Common myeloid progenitor, CD34-positive (primary cell): ENCODE data around the gene PDGFB. TPM values are rescaled to one million over a fixed set of nuclear protein-coding genes. Genes with fewer than 3 reads are reported as not detected.
A peak's percentile ranks its signal among the peaks of the same experiment; 100 is the strongest.

Experiments
- CTCF ChIA-PET: fragments of 350-600 bp; sonication (Branson Sonifier 250); formaldehyde crosslinking; loops from one replicate; lab custom pipeline; 2021; ENCODE audit warnings: antibody characterized with exemption; lab: Charles Lee
- POLR2A ChIA-PET: fragments of 350-600 bp; sonication (Branson Sonifier 250); formaldehyde crosslinking; loops from one replicate; lab custom pipeline; 2021; ENCODE audit warnings: antibody characterized with exemption; lab: Charles Lee
- DNase-seq, 3 donors: peaks; one replicate each; pipeline versions ENCODE4 v3.0.0 to v3.0.0-alpha.2; 2013
- H3K27ac ChIP-seq, 2 experiments: 1 replicate in 1 of 2; 2 replicates in 1 of 2; pipeline ENCODE4 v1.7.0; 2013; ENCODE audit warnings: inconsistent platforms in 2 of 2, low read length in 2 of 2, mild to moderate bottlenecking in 2 of 2, low read depth in 1 of 2, moderate library complexity in 1 of 2; ENCODE audit not compliant: severe bottlenecking in 2 of 2, insufficient read depth in 1 of 2, poor library complexity in 1 of 2
- H3K27me3 ChIP-seq, 5 experiments: replicated peaks in 2 of 5; 1 replicate in 3 of 5; 2 replicates in 2 of 5; pipeline versions ENCODE4 v1.6.1 to v1.7.0; 2013; ENCODE audit warnings: low read length in 4 of 5, mild to moderate bottlenecking in 2 of 5, moderate library complexity in 2 of 5, inconsistent platforms in 1 of 5; ENCODE audit not compliant: insufficient read depth in 5 of 5, control insufficient read depth in 4 of 5
- H3K36me3 ChIP-seq, 4 experiments: 1 replicate in 2 of 4; 2 replicates in 2 of 4; pipeline versions ENCODE4 v1.6.1 to v1.7.0; 2013; ENCODE audit warnings: low read length in 3 of 4, control low read depth in 1 of 4, mild to moderate bottlenecking in 1 of 4; ENCODE audit not compliant: control insufficient read depth in 4 of 4, insufficient read depth in 4 of 4
- H3K4me1 ChIP-seq, 4 experiments: 1 replicate in 3 of 4; 2 replicates in 1 of 4; pipeline versions ENCODE4 v1.6.1 to v1.7.1; 2013; ENCODE audit warnings: low read length in 3 of 4, mild to moderate bottlenecking in 3 of 4, control low read depth in 1 of 4, inconsistent platforms in 1 of 4, moderate library complexity in 1 of 4; ENCODE audit not compliant: control insufficient read depth in 4 of 4, insufficient read depth in 4 of 4; ENCODE audit errors: control extremely low read depth in 1 of 4
- H3K4me3 ChIP-seq, 7 experiments: 1 replicate in 4 of 7; 2 replicates in 3 of 7; pipeline versions ENCODE4 v1.5.1 to v1.7.0; 2013; ENCODE audit warnings: mild to moderate bottlenecking in 7 of 7, low read length in 6 of 7, moderate library complexity in 6 of 7, inconsistent platforms in 2 of 7, low read depth in 2 of 7, control low read depth in 1 of 7; ENCODE audit not compliant: insufficient read depth in 4 of 7, control insufficient read depth in 1 of 7; ENCODE audit errors: extremely low read depth in 1 of 7
- H3K9me3 ChIP-seq, 5 experiments: 1 replicate in 4 of 5; 2 replicates in 1 of 5; pipeline versions ENCODE4 v1.6.1 to v1.7.1; 2013; ENCODE audit warnings: low read length in 4 of 5, mild to moderate bottlenecking in 2 of 5, inconsistent platforms in 1 of 5, low read depth in 1 of 5, moderate library complexity in 1 of 5; ENCODE audit not compliant: control insufficient read depth in 4 of 5, insufficient read depth in 2 of 5; ENCODE audit errors: control extremely low read depth in 1 of 5
- WGBS: methylation state at CpG from one replicate; pipeline ENCODE4 v1.1.5; 2013; ENCODE audit not compliant: insufficient coverage; 5-methylcytosine and 5-hydroxymethylcytosine counted together
- polyA plus RNA-seq: library from polyadenylated mRNA; unstranded; fragments of 120-200 nt; gene quantifications from one replicate; pipeline ENCODE4 v1.2.1, GENCODE V29; 2013

PDGFB gene
- polyA plus RNA-seq, result 0.07 TPM

GRCh38 chr22:39244496-39245129 is at the start of gene PDGFB:
Gene PDGFB (minus strand): TSS chr22:39244982. CDS start chr22:39243963, 1,019 bp downstream.
- H3K27ac ChIP-seq, result no peak within 1 kb of the TSS
- ChIA-PET POLR2A (interaction anchor here (0.5 to 0.9 kb wide), 3 partner anchors 9 to 630 kb away, joined by 3 to 5 read pairs (median 4); no protein-coding TSS in a partner anchor), CTCF (interaction anchor here (1.5 kb wide), 1 partner anchor 67 kb away, joined by 3 read pairs; no protein-coding TSS in a partner anchor)

GRCh38 chr22:39293766-39294368 is 49.1 kb upstream of the PDGFB start:
- 91% methylated on average over 13 of the region's 15 CpGs for WGBS
- Histone ChIP-seq H3K4me1 (peaks cover 0 to 22% (median 14%) of the 10 kb centered on the region in 4 experiments), H3K36me3 (no peaks in the 10 kb centered on the region), H3K9me3 (no peaks in the 10 kb centered on the region), H3K4me3 (no peak overlapping the region), H3K27ac (no peak overlapping the region), H3K27me3 (peaks cover 0 to 20% (median 2%) of the 10 kb centered on the region in 5 experiments)
- CTCF ChIA-PET, result interaction anchor here (1.7 to 2.0 kb wide), 2 partner anchors 9 to 11 kb away, joined by 5 to 12 read pairs; no protein-coding TSS in a partner anchor
- POLR2A ChIA-PET, result no interaction called here
- DNase-seq, result no peak

More at GRCh38 chr22:39244496-39245129, at the start of gene PDGFB:
- peak within 1 kb of the TSS in 5 of 7 experiments; percentile 5 to 54 (median 32) for H3K4me3 ChIP-seq
- H3K4me1 ChIP-seq, result peaks cover 0 to 59% (median 44%) of the 10 kb centered on the region in 4 experiments
- H3K9me3 ChIP-seq, result no peaks in the 10 kb centered on the region
- H3K27me3 ChIP-seq, result peaks cover 0 to 98% (median 54%) of the 10 kb centered on the region in 5 experiments
- no peak for DNase-seq
- H3K36me3 ChIP-seq, result no peaks in the 10 kb centered on the region
- WGBS, result under 1% methylated on average over 42 of the region's 68 CpGs

GRCh38 chr22:39292561-39293074 is 47.8 kb upstream of the PDGFB start:
- peak; percentile 41 to 63 (median 62) for DNase-seq
- H3K27me3 ChIP-seq, result peaks cover 0 to 13% (median 2%) of the 10 kb centered on the region in 5 experiments
- H3K36me3 ChIP-seq, result no peaks in the 10 kb centered on the region
- 75% methylated on average over 5 of the region's 12 CpGs for WGBS
- peak overlapping the region in 1 of 7 experiments; percentile 10 for H3K4me3 ChIP-seq
- ChIA-PET POLR2A (no interaction called here), CTCF (interaction anchor here (0.7 kb wide), 1 partner anchor 15 kb away, joined by 3 read pairs; no protein-coding TSS in a partner anchor)
- no peak overlapping the region for H3K27ac ChIP-seq
- peaks cover 2 to 22% (median 17%) of the 10 kb centered on the region in 4 experiments for H3K4me1 ChIP-seq
- no peaks in the 10 kb centered on the region for H3K9me3 ChIP-seq

- H3K36me3 ChIP-seq, result no peaks in the 10 kb centered on the region
- H3K4me1 ChIP-seq, result peaks cover 5 to 22% (median 20%) of the 10 kb centered on the region in 4 experiments
- ChIA-PET POLR2A (no interaction called here), CTCF (no interaction called here)
- H3K27ac ChIP-seq, result no peak overlapping the region
- H3K9me3 ChIP-seq, result no peaks in the 10 kb centered on the region
- peaks cover 0 to 8% (median 2%) of the 10 kb centered on the region in 5 experiments for H3K27me3 ChIP-seq
- H3K4me3 ChIP-seq, result no peak overlapping the region
- 90% methylated on average over 13 of the region's 19 CpGs for WGBS
- no peak for DNase-seq
Measured at GRCh38 chr22:39292031-39292462, 47.3 kb upstream of the PDGFB start.

GRCh38 chr22:39291523-39291922 is 46.7 kb upstream of the PDGFB start:
- POLR2A ChIA-PET, result no interaction called here
- CTCF ChIA-PET, result interaction anchor here (1.9 to 2.1 kb wide), 2 partner anchors 9 to 16 kb away, joined by 8 to 9 read pairs; no protein-coding TSS in a partner anchor
- H3K9me3 ChIP-seq, result no peaks in the 10 kb centered on the region
- no peak for DNase-seq
- H3K27me3 ChIP-seq, result peaks cover 0 to 5% (median 2%) of the 10 kb centered on the region in 5 experiments
- no peak overlapping the region for H3K4me3 ChIP-seq
- H3K36me3 ChIP-seq, result no peaks in the 10 kb centered on the region
- H3K4me1 ChIP-seq, result peaks cover 5 to 25% (median 25%) of the 10 kb centered on the region in 4 experiments
- H3K27ac ChIP-seq, result no peak overlapping the region
- WGBS, result 98% methylated on average over 8 of the region's 10 CpGs

- Histone ChIP-seq H3K27ac (no peak overlapping the region), H3K9me3 (no peaks in the 10 kb centered on the region), H3K4me1 (peaks cover 5 to 33% (median 32%) of the 10 kb centered on the region in 4 experiments), H3K27me3 (peaks cover 0 to 5% (median 0%) of the 10 kb centered on the region in 5 experiments), H3K36me3 (no peaks in the 10 kb centered on the region), H3K4me3 (no peak overlapping the region)
- ChIA-PET POLR2A (no interaction called here), CTCF (interaction anchor here (1.8 to 2.1 kb wide), 3 partner anchors 10 to 20 kb away, joined by 4 to 9 read pairs (median 8); no protein-coding TSS in a partner anchor)
- DNase-seq, result no peak
- 87% methylated on average over 16 of the region's 17 CpGs for WGBS
Measured at GRCh38 chr22:39290724-39291161, 46.0 kb upstream of the PDGFB start.
